GM19395 (cell line): ENCODE results near the gene NARS2.
A peak's percentile ranks its signal among the peaks of the same experiment; 100 is the strongest.

Source experiments
- ATAC-seq: cut with Tn5 transposase; IDR thresholded peaks from one replicate; pipeline ENCODE4 v1.9.1; 2021; ENCODE audit warnings: mild to moderate bottlenecking, moderate library complexity; ENCODE audit not compliant: unreplicated experiment

Gene NARS2

DNA sequence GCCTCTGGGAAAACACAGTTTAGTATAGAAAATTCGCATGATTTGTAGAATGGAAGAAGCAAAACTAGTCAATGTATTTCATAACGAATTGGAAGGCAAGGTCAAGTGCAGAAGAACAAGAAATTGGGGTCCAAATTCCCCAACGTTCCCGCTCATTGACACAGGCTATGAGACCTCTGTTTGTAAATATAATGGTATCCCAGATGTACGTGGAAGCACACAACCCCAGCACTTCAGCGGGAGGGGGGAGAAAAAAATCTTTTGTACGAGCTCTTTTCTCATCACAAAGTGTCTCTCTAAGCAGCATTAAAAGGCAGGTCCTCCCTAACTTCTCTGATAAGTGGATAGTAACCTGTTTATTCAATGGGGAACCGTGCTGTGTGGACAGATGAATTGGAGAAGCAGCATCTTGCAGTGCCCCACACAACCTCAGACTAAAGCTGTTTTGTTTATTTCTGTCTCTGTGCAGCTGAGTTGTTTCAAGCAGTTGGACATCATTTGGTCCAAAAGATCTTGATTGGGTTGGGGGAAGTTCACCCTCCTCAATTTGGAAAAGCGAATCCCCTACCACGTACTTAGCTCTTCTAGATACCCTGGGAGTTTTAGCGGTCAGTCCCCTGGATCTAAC, 156.0 kb downstream of the NARS2 start:
- no peak for ATAC-seq

GRCh38 chr11:78417888-78418583, 156.6 kb downstream of the NARS2 start:
- ATAC-seq: peak; percentile 32

DNA sequence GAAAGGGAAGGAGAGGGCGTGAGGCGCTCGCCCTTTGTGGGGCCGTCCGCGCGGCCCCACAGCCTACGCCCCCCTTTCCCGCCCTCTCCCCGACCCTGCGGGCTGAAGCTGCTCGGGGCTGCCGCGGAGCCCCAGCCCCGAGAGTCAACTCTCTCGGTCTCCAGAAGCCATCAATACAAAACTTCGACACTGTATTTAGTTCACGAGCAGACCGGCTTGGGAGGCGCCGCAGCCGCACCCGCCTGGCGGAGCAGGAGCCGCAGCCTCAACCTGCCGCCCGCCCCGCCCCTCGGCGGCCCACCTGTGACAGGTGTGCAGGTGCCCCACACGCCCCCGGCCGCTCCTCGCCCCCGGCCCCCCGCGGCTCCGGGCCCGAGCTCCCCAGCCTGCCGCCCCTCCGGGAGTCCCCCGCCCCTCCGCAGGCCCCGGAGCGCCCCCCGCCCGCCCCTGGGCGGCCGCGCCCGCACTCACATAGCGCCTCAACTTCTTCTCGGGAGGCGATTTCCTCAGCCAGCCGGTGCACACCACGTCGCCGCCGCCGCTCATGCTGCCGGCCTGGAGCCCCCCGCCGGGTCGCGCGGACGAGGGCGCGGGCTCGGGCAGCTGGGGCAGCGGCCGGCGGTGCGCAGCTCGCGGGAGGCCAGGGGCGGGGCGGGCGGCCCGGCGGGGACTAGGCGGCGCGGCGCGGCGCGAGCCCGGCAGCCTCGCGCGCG, 157.3 kb downstream of the NARS2 start, which contains the start of gene GAB2:
GAB2 (minus strand) TSS at position 646 of the 713 bp plus-strand sequence; CDS start at position 546, 100 bp downstream.
- ATAC-seq: peak; percentile 19

- ATAC-seq: peak; percentile 56
These were observed 158.1 kb downstream of the NARS2 start for GRCh38 chr11:78416285-78417174.

DNA sequence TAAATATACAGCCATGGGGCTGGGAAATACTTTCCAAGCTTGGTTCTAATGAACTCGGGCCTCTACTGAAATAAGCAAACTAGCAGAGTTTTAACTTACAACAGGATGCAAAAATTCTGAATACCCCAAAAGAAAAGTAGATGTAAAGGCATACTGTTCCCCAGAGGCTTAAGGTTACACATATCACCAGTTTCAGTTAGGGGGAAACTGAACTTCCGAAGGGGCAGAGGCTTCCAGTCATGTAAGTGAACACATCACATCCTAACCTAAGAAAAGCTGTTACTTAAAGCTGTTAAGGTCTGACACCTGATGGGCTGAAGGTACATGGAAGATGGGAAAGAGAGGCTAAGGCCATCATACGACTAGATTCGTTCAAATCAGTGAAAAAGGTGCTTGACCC, 159.3 kb downstream of the NARS2 start:
- peak; percentile 34 for ATAC-seq

DNA sequence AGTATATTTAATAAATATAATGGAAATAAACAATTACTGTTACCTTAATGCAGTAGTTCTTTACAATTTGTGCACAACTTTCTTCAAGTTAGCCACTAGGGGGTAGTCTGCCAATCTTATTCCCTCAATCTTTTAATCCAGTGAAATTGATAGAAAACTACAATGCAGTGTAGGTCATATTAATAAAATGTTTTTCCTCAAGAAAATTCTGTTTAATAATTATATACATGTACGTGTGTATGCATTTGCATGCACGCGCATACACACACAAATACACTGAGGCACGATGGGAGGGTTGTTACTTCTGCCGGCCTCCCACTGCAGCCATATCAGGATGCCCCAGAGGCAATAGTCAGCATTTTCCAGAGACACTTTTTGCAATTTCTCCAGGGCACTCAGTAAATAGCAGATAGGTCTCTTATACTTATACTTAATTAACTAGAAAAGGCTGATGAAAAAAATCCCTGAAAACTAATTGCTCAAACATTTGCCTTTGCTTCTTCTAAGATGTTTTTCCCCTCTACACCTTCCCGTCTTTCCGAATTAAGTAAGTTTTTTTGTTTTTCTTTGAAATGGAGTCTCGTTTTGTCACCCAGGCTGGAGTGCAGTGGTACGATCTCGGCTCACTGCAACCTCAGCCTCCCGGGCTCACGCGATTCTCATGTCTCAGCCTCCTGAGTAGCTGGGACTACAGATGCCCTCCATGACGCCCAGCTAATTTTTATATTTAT, 160.2 kb downstream of the NARS2 start:
- ATAC-seq: no peak

GRCh38 chr11:78408619-78409018, 166.0 kb downstream of the NARS2 start:
- no peak for ATAC-seq

DNA sequence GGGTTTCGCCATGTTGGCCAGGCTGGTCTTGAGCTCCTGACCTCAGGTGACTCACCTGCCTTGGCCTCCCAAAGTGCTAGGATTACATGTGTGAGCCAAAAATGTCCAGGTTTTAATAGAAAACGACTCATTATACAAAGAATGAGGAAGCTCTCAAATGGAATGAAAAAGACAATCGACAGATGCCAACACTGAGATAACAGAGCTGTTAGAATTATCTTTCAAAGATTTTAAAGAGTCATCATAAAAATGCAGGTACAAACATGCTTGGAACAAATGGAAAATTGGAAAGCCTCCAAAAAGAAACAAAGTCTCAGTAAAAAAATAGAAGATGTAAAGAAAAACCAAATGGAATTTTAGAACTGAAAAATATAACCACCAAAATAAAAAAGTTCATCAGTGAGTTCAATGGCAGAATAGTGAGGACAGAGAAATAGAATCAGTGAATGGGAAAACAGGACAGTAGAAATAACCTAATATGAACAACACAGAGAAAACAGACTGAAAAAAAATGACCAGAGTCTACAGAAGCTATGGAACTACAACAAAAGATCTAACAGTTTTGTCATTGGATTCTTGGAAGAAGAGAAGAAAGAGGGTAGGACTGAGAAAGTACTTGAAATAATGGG, 168.0 kb downstream of the NARS2 start:
- ATAC-seq: no peak

DNA sequence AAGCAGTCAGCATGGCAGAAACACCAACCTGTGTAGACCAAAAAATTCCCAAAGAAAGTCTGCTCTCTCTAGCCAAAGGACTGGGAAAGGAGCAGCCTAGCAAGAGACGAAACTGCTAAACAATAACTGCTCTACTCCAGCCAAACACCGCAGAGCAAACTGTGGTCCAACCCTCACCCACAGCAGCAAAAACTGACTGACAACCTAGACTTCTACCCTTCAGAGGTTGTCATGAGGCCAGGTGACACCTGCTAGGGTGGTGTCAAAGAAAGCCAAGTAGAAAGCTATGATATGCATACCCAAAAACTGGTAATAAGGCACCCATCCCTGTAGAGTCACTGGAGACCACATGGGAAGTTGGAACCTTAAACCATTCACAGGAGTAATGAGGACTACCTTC, 168.9 kb downstream of the NARS2 start:
- ATAC-seq: no peak

GRCh38 chr11:78403781-78404180, 170.9 kb downstream of the NARS2 start:
- no peak for ATAC-seq

DNA sequence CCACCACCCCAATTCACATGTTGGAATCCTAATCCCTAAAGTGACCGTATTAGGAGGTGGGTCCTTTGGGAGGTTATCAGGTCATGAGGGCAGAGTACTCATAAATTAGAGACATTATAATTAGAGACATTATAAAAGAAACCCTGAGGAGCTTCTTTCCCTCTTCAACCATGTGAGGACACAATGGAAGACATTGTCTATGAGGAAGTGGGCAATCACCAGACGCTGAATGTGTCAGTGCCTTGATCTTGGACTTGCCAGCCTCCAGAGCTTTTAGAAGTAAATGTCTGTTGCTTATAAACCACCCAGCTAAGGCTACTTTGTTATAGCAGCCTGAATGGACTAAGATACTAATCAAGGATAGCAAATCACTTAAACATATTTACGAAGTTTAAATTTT, 171.8 kb downstream of the NARS2 start:
- ATAC-seq: no peak

DNA sequence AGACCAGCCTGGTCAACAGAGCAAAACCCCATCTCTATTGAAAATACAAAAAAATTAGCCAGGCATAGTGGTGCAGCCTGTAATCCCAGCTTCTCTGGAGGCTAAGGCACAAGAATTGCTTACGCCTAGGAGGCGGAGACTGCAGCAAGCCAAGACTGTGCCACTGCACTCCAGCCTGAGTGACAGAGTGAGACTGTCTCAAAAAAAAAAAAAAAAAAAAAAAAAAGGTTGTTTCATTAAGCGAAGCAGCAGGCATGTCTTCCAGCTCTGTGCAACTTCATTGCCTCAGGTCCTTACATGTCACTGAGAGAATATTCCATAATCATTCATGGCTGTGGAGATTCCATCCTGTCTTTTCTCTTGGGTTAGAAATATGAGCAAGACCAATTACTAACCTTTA, 174.0 kb downstream of the NARS2 start:
- ATAC-seq: no peak

DNA sequence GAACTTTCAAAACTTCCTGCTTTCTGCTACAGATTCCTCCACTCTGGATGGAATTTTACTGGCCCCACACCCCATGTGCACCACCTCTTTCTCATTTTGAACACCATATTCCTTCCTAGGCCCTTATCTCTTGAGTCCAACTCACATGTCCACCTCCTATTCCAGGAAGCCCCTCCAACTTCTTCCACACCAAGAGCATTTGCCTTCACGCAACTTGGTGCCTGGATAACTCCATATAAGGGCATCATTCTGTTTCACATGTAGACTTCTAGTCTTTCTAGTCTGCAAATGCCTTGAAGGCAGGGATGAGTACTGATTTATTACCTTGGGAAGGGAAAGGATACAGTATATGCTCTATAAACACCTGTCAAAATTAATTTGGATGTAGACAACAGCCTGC, 174.5 kb downstream of the NARS2 start:
- ATAC-seq: no peak

- no peak for ATAC-seq
These were observed 175.5 kb downstream of the NARS2 start for GRCh38 chr11:78399136-78399535.

DNA sequence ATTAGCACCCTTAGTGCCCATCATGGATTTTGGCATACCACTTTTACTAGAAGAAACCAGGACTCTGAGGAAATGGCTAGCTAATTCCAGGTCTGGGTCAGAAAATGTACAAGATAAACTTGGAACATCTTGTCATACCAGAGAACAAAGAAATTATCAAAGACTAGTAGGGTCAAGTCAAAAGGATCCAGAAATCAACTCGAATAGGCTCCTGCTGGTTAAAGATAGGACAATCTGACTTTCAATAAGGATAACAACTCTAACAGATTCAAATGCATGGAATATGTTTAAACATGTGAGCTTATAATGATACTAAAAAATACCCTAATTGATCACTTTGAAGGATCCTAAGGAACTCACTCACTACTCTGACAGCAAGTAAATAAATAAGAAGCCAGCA, 175.9 kb downstream of the NARS2 start:
- no peak for ATAC-seq

DNA sequence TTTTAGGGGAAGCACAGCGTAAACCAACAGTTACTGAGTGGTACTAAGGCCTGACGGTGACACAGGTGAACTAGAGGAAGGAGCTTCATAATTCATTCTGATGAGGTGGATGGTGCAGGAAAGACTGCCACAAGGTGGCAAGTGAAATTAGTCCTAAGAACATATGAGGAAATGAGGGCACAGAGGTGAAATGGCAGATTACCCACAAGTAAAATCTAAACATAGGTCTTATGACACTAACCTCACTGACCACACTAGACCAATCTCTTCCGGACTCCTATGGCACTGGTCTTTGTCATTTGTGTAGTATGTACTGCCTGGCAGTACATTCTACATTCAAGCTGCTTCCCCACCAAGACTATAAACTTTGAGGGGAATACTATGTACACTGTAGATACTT, 177.3 kb downstream of the NARS2 start:
- no peak for ATAC-seq

DNA sequence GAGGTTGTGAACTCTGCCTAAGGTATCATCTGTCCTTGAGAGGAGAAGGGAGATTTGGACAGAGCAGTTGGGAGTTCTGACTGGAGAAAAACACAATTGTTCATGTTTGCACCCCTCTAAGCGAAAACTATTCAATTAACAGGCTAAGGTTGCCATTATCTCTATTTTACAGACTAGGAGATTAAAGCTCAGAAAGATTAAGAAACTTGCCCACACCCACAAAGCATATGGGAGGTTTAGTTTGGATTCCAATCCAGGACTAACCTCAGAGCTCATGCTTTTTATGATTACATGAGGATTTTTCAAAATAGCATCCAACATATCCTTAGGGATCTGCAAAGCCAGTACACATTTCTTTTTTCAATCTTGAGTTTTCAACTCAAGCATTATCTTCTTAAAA, 179.1 kb downstream of the NARS2 start:
- no peak for ATAC-seq

DNA sequence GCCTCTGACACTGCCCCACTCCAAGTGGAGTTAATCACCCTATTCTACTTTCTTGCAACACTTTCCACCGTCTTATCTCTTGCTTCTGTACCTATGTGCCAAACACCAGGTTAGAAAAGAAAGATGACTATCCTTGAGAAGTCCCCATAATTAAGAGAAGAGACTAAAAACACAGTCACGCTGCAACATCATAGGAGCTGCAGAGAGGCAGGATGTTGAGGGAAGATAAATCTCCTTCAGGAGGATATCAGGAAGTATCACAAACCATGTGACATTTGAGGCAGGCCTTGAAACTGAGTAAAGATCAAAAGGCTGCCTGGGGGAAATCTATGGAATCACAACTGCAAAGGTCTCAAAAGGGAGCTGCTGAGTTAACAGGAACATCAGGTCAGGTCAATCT, 181.8 kb downstream of the NARS2 start:
- no peak for ATAC-seq

DNA sequence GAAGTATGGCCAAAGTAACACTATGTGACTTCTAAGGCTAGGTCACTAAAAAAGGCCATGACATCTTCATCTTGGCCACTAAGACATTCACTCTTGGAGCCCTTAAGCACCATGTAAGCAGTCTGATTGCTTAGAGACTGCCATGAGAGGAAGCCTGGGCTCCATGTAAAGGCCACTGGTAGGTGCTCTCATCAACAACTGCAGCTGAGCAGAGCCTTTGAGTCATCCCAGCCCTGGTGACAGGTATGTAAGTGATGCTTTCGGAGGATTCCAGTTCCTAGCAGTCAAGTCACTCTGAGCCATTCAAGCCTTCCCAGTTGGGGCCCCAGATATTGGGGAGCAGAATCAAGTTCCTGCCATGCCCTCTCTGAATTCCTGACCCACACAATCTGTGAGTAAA, 183.2 kb downstream of the NARS2 start:
- ATAC-seq: no peak

- ATAC-seq: no peak
These were observed 183.9 kb downstream of the NARS2 start for GRCh38 chr11:78390809-78391208.
